ENCODE measurements around the gene CNTN6. TPM values are rescaled to one million over a fixed set of nuclear protein-coding genes. Genes with fewer than 3 reads are reported as not detected.

Gene CNTN6
- total and polyA plus RNA-seq, 2 donors = 0.03 to 10.2 TPM

DNA sequence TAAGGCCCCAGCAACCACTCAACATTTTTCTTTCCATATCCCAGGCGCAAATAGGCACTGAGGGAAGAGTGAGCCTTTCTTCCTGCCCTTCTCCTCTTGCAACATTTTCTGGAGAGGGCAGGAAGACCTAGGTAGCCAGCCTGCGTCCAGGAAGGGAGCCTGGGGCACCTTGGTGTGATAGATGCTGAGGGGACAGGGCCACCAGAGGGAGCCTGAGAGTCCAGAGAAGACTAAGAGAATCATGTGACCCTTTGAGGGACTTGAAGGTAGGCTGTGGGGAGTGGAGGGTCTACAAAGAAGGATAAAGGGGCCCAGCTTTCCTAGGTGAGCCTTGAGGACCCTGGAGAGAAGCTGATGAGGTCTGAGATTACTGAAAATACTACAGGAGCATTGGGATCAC, 346.6 kb downstream of the CNTN6 start:
- H3K27ac ChIP-seq (ENCODE audit: low read depth) = no peak overlapping the region
- H3K36me3 ChIP-seq (ENCODE audit: insufficient read depth) = no peaks in the 10 kb centered on the region
- H3K4me1 ChIP-seq (ENCODE audit: insufficient read depth) = no peaks in the 10 kb centered on the region
- 83% methylated on average over 2 of the region's 2 CpGs for WGBS
- DNase-seq (ENCODE audit: extremely low spot score) = no peak
- no peak overlapping the region for H3K4me3 ChIP-seq (ENCODE audit: low read depth, low read length)

DNA sequence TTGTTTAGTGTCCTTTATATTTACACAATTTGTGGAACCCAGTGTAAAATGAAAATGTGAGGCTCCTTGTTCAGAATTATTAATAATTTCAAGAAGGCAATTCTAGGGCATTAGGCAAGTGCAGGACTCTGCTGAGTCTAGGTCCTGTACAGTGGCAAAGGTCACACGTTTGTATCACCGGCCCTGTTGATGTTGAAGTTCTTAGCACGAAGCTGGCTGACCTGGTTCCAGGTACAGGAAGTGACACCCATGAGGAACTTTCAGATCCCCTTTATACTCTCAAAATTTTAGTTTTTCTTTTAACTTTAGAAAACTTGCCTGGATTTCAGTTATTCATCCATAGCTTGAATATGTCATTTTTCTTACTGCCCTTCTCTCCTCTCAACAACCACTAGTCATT, 349.4 kb downstream of the CNTN6 start:
- H3K27ac ChIP-seq (ENCODE audit: low read depth) = no peak overlapping the region
- no peaks in the 10 kb centered on the region for H3K36me3 ChIP-seq (ENCODE audit: insufficient read depth)
- H3K4me1 ChIP-seq (ENCODE audit: insufficient read depth) = no peaks in the 10 kb centered on the region
- DNase-seq (ENCODE audit: extremely low spot score) = no peak
- no peak overlapping the region for H3K4me3 ChIP-seq (ENCODE audit: low read depth, low read length)
- 88% methylated on average over 3 of the region's 3 CpGs for WGBS

DNA sequence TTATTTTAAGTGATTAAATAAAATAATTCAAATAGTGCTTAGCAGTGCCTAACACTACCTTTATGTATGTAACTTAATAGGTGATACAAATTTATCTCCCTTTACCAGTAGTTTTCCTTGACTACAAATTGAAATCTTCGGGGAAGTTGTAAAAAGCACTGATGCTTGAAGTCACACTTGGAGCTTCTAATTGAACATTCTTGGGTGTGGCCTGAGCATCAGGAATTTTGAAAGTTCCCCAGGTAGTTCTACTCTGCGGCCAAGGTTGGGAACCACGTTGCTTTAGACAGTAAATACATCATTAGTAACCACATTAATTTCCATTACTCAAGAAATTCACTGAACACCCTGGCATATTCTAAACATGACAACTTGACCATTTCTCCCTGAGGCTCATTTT, 351.4 kb downstream of the CNTN6 start:
- no peaks in the 10 kb centered on the region for H3K36me3 ChIP-seq (ENCODE audit: insufficient read depth)
- 75% methylated on average over 3 of the region's 3 CpGs for WGBS

DNA sequence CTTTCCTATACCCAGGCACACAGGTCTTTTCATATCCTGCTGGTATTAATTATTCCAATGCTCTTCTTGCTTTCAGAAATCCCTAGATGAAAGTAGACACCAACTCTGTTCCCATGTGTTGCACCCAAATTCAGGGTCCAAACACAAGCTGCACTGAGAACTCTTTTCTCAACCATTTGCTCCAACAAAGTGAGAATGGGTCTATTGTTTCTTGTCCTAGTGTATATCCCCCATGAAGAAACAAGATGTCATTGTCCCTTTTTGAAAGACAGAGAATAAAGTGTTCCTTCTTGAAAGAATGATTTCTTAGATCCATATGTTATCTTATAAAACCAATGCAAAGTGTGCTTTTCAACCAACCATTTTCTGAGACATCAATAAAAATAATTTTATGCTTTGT, 353.7 kb downstream of the CNTN6 start:
- DNase-seq (ENCODE audit: extremely low spot score) = no peak
- Histone ChIP-seq H3K4me3 (ENCODE audit: low read depth, low read length) (no peak overlapping the region), H3K27ac (ENCODE audit: low read depth) (peak overlapping the region; percentile 5), H3K36me3 (ENCODE audit: insufficient read depth) (no peaks in the 10 kb centered on the region), H3K4me1 (ENCODE audit: insufficient read depth) (no peaks in the 10 kb centered on the region)

More for the DNA sequence above, 351.4 kb downstream of the CNTN6 start:
- no peak overlapping the region for H3K4me3 ChIP-seq (ENCODE audit: low read depth, low read length)
- no peak overlapping the region for H3K27ac ChIP-seq (ENCODE audit: low read depth)
- no peak for DNase-seq (ENCODE audit: extremely low spot score)
- no peaks in the 10 kb centered on the region for H3K4me1 ChIP-seq (ENCODE audit: insufficient read depth)

DNA sequence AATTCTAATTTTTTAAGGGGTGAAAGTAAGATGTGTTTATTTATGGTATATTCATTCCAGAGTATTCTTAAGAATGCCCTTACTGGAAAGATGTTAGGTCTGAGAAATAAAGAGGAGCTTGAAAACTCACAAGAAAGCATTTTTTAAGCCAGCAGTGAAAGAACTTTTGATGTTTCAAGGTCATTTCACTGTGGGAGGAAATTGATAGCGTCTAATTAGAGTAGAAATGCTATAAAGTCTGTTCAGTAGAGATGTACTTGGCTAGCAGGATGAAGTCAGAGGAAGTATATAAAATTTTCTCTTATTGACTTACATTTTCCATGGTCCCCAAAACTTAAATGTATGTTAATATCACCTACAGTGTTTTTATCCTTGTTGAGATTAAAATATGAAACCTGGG, 354.6 kb downstream of the CNTN6 start:
- DNase-seq (ENCODE audit: extremely low spot score) = no peak
- no peak overlapping the region for H3K4me3 ChIP-seq (ENCODE audit: low read depth, low read length)
- no peaks in the 10 kb centered on the region for H3K4me1 ChIP-seq (ENCODE audit: insufficient read depth)
- WGBS = 55% methylated on average over 1 of the region's 1 CpG
- no peaks in the 10 kb centered on the region for H3K36me3 ChIP-seq (ENCODE audit: insufficient read depth)
- no peak overlapping the region for H3K27ac ChIP-seq (ENCODE audit: low read depth)

DNA sequence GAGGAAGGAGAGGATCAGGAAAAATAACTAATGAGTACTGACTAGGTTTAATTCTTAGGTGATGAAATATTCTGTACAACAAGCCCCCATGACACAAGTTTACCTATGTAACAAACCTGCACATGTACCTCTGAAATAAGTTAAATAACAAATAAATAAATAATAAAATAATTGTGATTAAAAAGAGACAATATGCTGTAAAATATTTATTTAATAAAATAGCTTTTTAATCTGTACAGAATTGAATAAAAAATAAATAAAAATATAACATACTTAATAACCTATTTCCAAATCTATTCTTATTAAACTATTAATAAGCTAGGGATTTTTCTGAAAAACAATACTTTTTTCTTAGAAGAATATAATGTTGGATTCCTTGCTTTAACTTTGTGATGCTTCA, 355.6 kb downstream of the CNTN6 start:
- no peak for DNase-seq (ENCODE audit: extremely low spot score)
- no peak overlapping the region for H3K4me3 ChIP-seq (ENCODE audit: low read depth, low read length)
- no peaks in the 10 kb centered on the region for H3K36me3 ChIP-seq (ENCODE audit: insufficient read depth)
- H3K27ac ChIP-seq (ENCODE audit: low read depth) = no peak overlapping the region
- H3K4me1 ChIP-seq (ENCODE audit: insufficient read depth) = no peaks in the 10 kb centered on the region

Small RNA genes within 50 kb of the gene (small RNA-seq; reads per million reads assigned to genes)
- gene CRB3P1 (not detected), gene RN7SL120P (not detected)
